CD14-positive monocyte (primary cell): ENCODE data around the gene TMEM181. TPM values are rescaled to one million over a fixed set of nuclear protein-coding genes. Genes with fewer than 3 reads are reported as not detected.
A peak's percentile ranks its signal among the peaks of the same experiment; 100 is the strongest.

Source experiments
- DNase-seq, 3 donors: peaks; one replicate each; pipeline ENCODE4 v3.0.0-alpha.2; 2011 to 2022
- H2AFZ ChIP-seq: 2 replicates; pipeline ENCODE4 v1.6.0; 2012; ENCODE audit warnings: mild to moderate bottlenecking, low read depth, low read length, inconsistent platforms; ENCODE audit not compliant: insufficient read depth, poor library complexity, severe bottlenecking
- H3K27ac ChIP-seq, 2 donors: 1 replicate in 1 of 2; 2 replicates in 1 of 2; pipeline ENCODE4 v1.5.1; 2012 to 2013; ENCODE audit warnings: low read length in 2 of 2, control low read depth in 1 of 2, inconsistent platforms in 1 of 2, low read depth in 1 of 2, mild to moderate bottlenecking in 1 of 2
- H3K27me3 ChIP-seq, 2 donors: one replicate each; pipeline versions ENCODE4 v1.6.0 to v1.6.1; 2011 to 2013; ENCODE audit warnings: low read length in 2 of 2; ENCODE audit not compliant: control insufficient read depth in 2 of 2, insufficient read depth in 2 of 2
- H3K36me3 ChIP-seq, 2 donors: replicated peaks in 1 of 2; 1 replicate in 1 of 2; 2 replicates in 1 of 2; pipeline versions ENCODE4 v1.5.1 to v1.6.1; 2012 to 2013; ENCODE audit warnings: low read length in 2 of 2, control low read depth in 1 of 2, inconsistent platforms in 1 of 2, mild to moderate bottlenecking in 1 of 2; ENCODE audit not compliant: insufficient read depth in 2 of 2, control insufficient read depth in 1 of 2
- H3K4me1 ChIP-seq, 2 donors: 1 replicate in 1 of 2; 2 replicates in 1 of 2; pipeline versions ENCODE4 v1.5.1 to v1.6.1; 2012 to 2013; ENCODE audit warnings: low read length in 2 of 2, control low read depth in 1 of 2, inconsistent platforms in 1 of 2, mild to moderate bottlenecking in 1 of 2, moderate library complexity in 1 of 2; ENCODE audit not compliant: insufficient read depth in 2 of 2, control insufficient read depth in 1 of 2
- H3K4me2 ChIP-seq: replicated peaks from 2 replicates; pipeline ENCODE3; 2012; ENCODE audit warnings: low read length, moderate library complexity, mild to moderate bottlenecking; ENCODE audit not compliant: poor library complexity, severe bottlenecking; ENCODE audit errors: extremely low read depth
- H3K4me3 ChIP-seq, 3 experiments: fragments of 200-600 bp in 1 of 3; sonication (generic) in 1 of 3; replicated peaks in 1 of 3; 1 replicate in 2 of 3; 2 replicates in 1 of 3; pipeline ENCODE4 v1.5.1; 2011 to 2013; ENCODE audit warnings: low read length in 3 of 3, mild to moderate bottlenecking in 3 of 3, control low read depth in 2 of 3, low read depth in 2 of 3, inconsistent platforms in 1 of 3, moderate library complexity in 1 of 3
- H3K79me2 ChIP-seq: 2 replicates; pipeline ENCODE4 v1.6.0; 2012; ENCODE audit warnings: mild to moderate bottlenecking, control low read depth, inconsistent platforms, low read length, moderate library complexity; ENCODE audit not compliant: insufficient read depth
- H3K9ac ChIP-seq: 2 replicates; pipeline ENCODE4 v1.6.0; 2017; ENCODE audit warnings: low read length, mild to moderate bottlenecking; ENCODE audit not compliant: insufficient read depth, poor library complexity, severe bottlenecking
- H3K9me3 ChIP-seq, 2 donors: replicated peaks in 1 of 2; 1 replicate in 1 of 2; 2 replicates in 1 of 2; pipeline versions ENCODE4 v1.5.1 to v1.6.1; 2012 to 2013; ENCODE audit warnings: low read length in 2 of 2, control low read depth in 1 of 2; ENCODE audit not compliant: control insufficient read depth in 1 of 2, insufficient read depth in 1 of 2
- H4K20me1 ChIP-seq: 2 replicates; pipeline ENCODE4 v1.6.0; 2012; ENCODE audit warnings: mild to moderate bottlenecking, low read length, control low read depth, moderate library complexity; ENCODE audit not compliant: insufficient read depth
- H3K27ac Mint-ChIP-seq, 7 donors: one replicate each; pipeline ENCODE4 v1.8.0; 2020; ENCODE audit warnings: mild to moderate bottlenecking in 7 of 7, mixed read lengths in 7 of 7, moderate library complexity in 6 of 7, inconsistent platforms in 2 of 7
- H3K27me3 Mint-ChIP-seq, 3 donors: one replicate each; pipeline ENCODE4 v1.8.0; 2021 to 2022; ENCODE audit warnings: low read depth in 3 of 3, mild to moderate bottlenecking in 3 of 3, mixed read lengths in 3 of 3, moderate library complexity in 3 of 3, inconsistent platforms in 1 of 3
- H3K36me3 Mint-ChIP-seq, 2 donors: one replicate each; pipeline ENCODE4 v1.8.0; 2020; ENCODE audit warnings: mixed read lengths in 2 of 2, inconsistent platforms in 1 of 2, mild to moderate bottlenecking in 1 of 2
- H3K4me1 Mint-ChIP-seq: one replicate; pipeline ENCODE4 v1.8.0; 2020; ENCODE audit warnings: mild to moderate bottlenecking, mixed read lengths
- H3K4me3 Mint-ChIP-seq, 2 donors: one replicate each; pipeline ENCODE4 v1.8.0; 2020; ENCODE audit warnings: mild to moderate bottlenecking in 2 of 2, mixed read lengths in 2 of 2, moderate library complexity in 1 of 2
- H3K9me3 Mint-ChIP-seq, 7 donors: one replicate each; pipeline ENCODE4 v1.8.0; 2020 to 2022; ENCODE audit warnings: mixed read lengths in 7 of 7, mild to moderate bottlenecking in 6 of 7, moderate library complexity in 6 of 7, inconsistent platforms in 2 of 7
- WGBS: methylation state at CpG from one replicate; pipeline ENCODE4 v1.1.5; 2013; ENCODE audit warnings: missing lambda C conversion rate; ENCODE audit not compliant: insufficient coverage; 5-methylcytosine and 5-hydroxymethylcytosine counted together
- intact Hi-C, 2 donors: fragments of 100-400 bp; cut with micrococcal nuclease; formaldehyde crosslinking; loops; one replicate each; pipeline versions ENCODE4 v1.15.0 to v1.15.1; 2023
- polyA plus RNA-seq, 3 donors: library from polyadenylated mRNA; depleted of rRNA in 1 of 3; unstranded in 2 of 3; stranded (reverse) in 1 of 3; fragments of 300-500 nt in 2 of 3; fragments of >200 nt in 1 of 3; fragmentation: Illumina TruSeq in 2 of 3; gene quantifications; 1 replicate in 2 of 3; 2 replicates in 1 of 3; pipeline ENCODE4 v1.2.3, GENCODE V29; 2012 to 2021
- TF ChIP-seq, protein P1 (sequence below): fragments of 200-600 bp; IDR thresholded peaks from one replicate; pipeline ENCODE4 v1.8.0; 2022; ENCODE audit warnings: antibody characterized with exemption, mild to moderate bottlenecking

The TMEM181 gene
- polyA plus RNA-seq, 3 donors: 2.4 to 6.8 (median 2.6) TPM

DNA sequence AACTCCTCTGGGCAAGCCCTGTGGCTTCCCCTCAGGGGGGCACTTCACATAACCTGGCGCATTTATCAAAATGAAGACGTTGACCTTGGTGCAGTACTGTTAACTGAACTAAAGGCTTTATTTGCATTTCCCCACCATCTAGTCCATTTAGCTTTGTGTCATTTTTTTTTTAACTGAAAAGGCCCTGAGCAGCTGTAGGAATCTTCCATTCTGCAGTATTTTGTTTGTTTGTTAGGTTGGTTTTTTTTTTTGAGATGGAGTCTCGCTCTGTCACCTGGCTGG lies 10.7 kb downstream of the TMEM181 start:
- Histone ChIP-seq H3K9me3 (no peaks in the 10 kb centered on the region), H4K20me1 (peaks cover 82% of the 10 kb centered on the region), H3K27me3 (no peaks in the 10 kb centered on the region), H2AFZ (no peak overlapping the region), H3K79me2 (peaks cover 58% of the 10 kb centered on the region), H3K4me2 (no peak overlapping the region), H3K9ac (no peak overlapping the region), H3K4me1 (peaks cover 35 to 39% of the 10 kb centered on the region in 2 donors), H3K27ac (no peak overlapping the region), H3K36me3 (peaks cover 14 to 23% of the 10 kb centered on the region in 2 donors), H3K4me3 (no peak overlapping the region)
- intact Hi-C loops: no loop called here
- no CpG with 5 or more reads among the region's 3 CpGs for WGBS
- H3K36me3 Mint-ChIP-seq: peaks cover 27 to 32% of the 10 kb centered on the region in 2 donors
- H3K27me3 Mint-ChIP-seq: peaks cover 1 to 4% (median 3%) of the 10 kb centered on the region in 3 donors
- H3K4me1 Mint-ChIP-seq: peaks cover 68% of the 10 kb centered on the region
- TF ChIP-seq, protein P1, sequence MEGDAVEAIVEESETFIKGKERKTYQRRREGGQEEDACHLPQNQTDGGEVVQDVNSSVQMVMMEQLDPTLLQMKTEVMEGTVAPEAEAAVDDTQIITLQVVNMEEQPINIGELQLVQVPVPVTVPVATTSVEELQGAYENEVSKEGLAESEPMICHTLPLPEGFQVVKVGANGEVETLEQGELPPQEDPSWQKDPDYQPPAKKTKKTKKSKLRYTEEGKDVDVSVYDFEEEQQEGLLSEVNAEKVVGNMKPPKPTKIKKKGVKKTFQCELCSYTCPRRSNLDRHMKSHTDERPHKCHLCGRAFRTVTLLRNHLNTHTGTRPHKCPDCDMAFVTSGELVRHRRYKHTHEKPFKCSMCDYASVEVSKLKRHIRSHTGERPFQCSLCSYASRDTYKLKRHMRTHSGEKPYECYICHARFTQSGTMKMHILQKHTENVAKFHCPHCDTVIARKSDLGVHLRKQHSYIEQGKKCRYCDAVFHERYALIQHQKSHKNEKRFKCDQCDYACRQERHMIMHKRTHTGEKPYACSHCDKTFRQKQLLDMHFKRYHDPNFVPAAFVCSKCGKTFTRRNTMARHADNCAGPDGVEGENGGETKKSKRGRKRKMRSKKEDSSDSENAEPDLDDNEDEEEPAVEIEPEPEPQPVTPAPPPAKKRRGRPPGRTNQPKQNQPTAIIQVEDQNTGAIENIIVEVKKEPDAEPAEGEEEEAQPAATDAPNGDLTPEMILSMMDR: no peak
- no peak overlapping the region for H3K4me3 Mint-ChIP-seq
- DNase-seq: no peak
- no peaks in the 10 kb centered on the region for H3K9me3 Mint-ChIP-seq
- peak overlapping the region in 4 of 7 donors; percentile 22 to 58 (median 52) for H3K27ac Mint-ChIP-seq

DNA sequence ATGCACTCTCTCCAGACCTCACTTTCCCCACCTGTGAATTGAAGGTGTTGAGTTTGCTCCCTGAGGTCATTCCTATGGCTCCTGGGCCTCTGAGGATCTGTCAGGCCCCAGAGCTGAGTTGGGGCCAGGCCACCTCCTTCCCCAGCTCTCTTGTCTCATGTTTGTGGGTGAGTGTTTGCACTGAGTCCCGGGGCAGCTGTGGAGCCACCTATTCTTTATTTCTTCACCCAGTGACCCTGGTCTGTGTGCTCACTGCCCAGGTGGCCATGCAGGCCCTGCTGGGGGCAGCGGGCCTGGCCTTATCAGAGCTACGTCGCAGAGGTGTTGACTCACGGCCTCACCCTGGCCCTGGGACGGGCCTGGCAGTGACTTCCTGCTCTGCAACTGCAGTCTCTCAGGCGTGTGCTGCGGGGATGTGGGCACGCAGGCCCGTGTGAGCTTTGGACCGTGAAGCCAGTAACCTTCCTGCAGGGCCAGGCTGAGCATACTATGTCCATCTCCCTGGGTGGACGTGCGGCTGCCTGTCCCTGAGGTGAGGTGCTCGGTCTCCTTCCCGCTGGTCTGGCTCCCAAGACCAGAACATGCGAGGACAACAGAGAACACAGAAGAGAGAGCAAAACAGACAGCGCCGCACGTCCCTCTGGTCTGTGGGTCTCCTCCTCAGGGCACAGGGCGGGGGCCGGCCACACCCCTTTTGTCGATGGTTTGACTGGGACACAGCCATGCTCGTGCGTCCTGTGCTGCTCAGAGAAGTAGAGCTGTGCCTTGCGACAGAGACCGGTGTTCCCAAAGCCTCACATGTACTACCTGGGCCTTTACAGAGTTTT lies 12.1 kb downstream of the TMEM181 start:
- Histone ChIP-seq H2AFZ (no peak overlapping the region), H3K36me3 (peaks cover 14 to 30% of the 10 kb centered on the region in 2 donors), H3K9me3 (no peaks in the 10 kb centered on the region), H3K79me2 (peaks cover 56% of the 10 kb centered on the region), H3K9ac (peak overlapping the region; percentile 36), H3K4me1 (peaks cover 35 to 39% of the 10 kb centered on the region in 2 donors), H3K27ac (no peak overlapping the region), H3K4me2 (no peak overlapping the region), H3K27me3 (no peaks in the 10 kb centered on the region), H3K4me3 (no peak overlapping the region), H4K20me1 (peaks cover 73% of the 10 kb centered on the region)
- H3K36me3 Mint-ChIP-seq: peaks cover 28 to 30% of the 10 kb centered on the region in 2 donors
- H3K27me3 Mint-ChIP-seq: peaks cover 1% of the 10 kb centered on the region in 3 donors
- no peak overlapping the region for H3K4me3 Mint-ChIP-seq
- intact Hi-C loops: no loop called here
- H3K27ac Mint-ChIP-seq: peak overlapping the region in 2 of 7 donors; percentile 36 to 54
- H3K9me3 Mint-ChIP-seq: peaks cover 0 to 3% (median 0%) of the 10 kb centered on the region in 7 donors
- H3K4me1 Mint-ChIP-seq: peaks cover 65% of the 10 kb centered on the region
- WGBS: 58% methylated on average over 25 of the region's 26 CpGs
- peak; percentile 7 to 28 (median 13) for DNase-seq
- TF ChIP-seq, protein P1: no peak
